Psoas muscle (tissue), 8 donors: Measurements from ENCODE around the gene KDM7A. TPM values are rescaled to one million over a fixed set of nuclear protein-coding genes. Genes with fewer than 3 reads are reported as not detected.

ENCODE experiments used
- ATAC-seq, 4 donors: fragments of 200-7000 bp; cut with Tn5 transposase; one replicate each; pipeline ENCODE4 v1.9.1; 2020; ENCODE audit warnings: moderate library complexity in 3 of 4, mild to moderate bottlenecking in 2 of 4
- DNase-seq, 2 donors: peaks; one replicate each; pipeline ENCODE4 v3.0.0-alpha.2; 2020
- H3K27ac ChIP-seq: fragments of 200-600 bp; one replicate; pipeline ENCODE4 v1.8.0; 2022
- H3K27me3 ChIP-seq, 3 donors: fragments of 200-600 bp in 1 of 3; one replicate each; pipeline versions ENCODE4 v1.6.1 to v1.8.0; 2013 to 2022; ENCODE audit warnings: low read length in 2 of 3, mild to moderate bottlenecking in 2 of 3, moderate library complexity in 1 of 3; ENCODE audit not compliant: insufficient read depth in 3 of 3
- H3K36me3 ChIP-seq, 2 donors: fragments of 200-600 bp in 1 of 2; one replicate each; pipeline versions ENCODE4 v1.6.1 to v1.8.0; 2013 to 2022; ENCODE audit warnings: low read depth in 1 of 2, mild to moderate bottlenecking in 1 of 2, moderate library complexity in 1 of 2; ENCODE audit not compliant: insufficient read depth in 1 of 2
- H3K4me1 ChIP-seq: fragments of 200-600 bp; one replicate; pipeline ENCODE4 v1.8.0; 2022
- H3K4me3 ChIP-seq: fragments of 200-600 bp; one replicate; pipeline ENCODE4 v1.8.0; 2022; ENCODE audit warnings: mild to moderate bottlenecking
- H3K9me3 ChIP-seq: fragments of 200-600 bp; one replicate; pipeline ENCODE4 v1.8.0; 2022
- CTCF ChIP-seq: fragments of 200-600 bp; IDR thresholded peaks from one replicate; pipeline ENCODE4 v1.8.0; 2022; ENCODE audit warnings: antibody characterized with exemption
- WGBS, 3 donors: extraction: QIAGEN DNeasy Blood & Tissue Kit; methylation state at CpG; one replicate each; pipeline versions ENCODE4 v1.1.6 to v1.1.7; 2013; 5-methylcytosine and 5-hydroxymethylcytosine counted together
- intact Hi-C, 2 donors: fragments of 100-400 bp; cut with DNase I; formaldehyde crosslinking; loops; one replicate each; pipeline versions ENCODE4 v1.11.0 to v1.14.2; 2022
- polyA plus RNA-seq, 3 donors: library from polyadenylated mRNA; stranded (reverse); fragments of 200-250 nt; gene quantifications; one replicate each; pipeline ENCODE4 v1.2.3, GENCODE V29; 2013
- total RNA-seq, 4 donors: library from RNA; stranded (reverse); fragmentation: NEBNext Ultra II Directional in 2 of 4; extraction: Animal tissue kit (Norgen Biotek cat#: 25700) in 2 of 4; gene quantifications; one replicate each; pipeline versions ENCODE4 v1.2.1 to v1.2.4, GENCODE V29; 2021 to 2023
- donor health status: healthy with polysubstance abuse.
- donor health status: DM: no; HTN: no; CAD: no; lungs with moderate emphysema.
- donor health status: Bipolar disorder and iron deficiency.
- donor health status: healthy.
- donor health status: DM: yes; HTN: yes; CAD: no.
- donor health status: DM: no; HTN: no; CAD: no.
- donor health status: DM: no; HTN: no; CAD: no.
- donor health status: DM: yes; HTN: yes; CAD: no.

The KDM7A gene
- total and polyA plus RNA-seq, 7 donors = 5.5 to 59.4 (median 27.4) TPM

GRCh38 chr7:140144821-140145220, 32.0 kb downstream of the KDM7A start:
- Histone ChIP-seq H3K36me3 (no peaks in the 10 kb centered on the region), H3K4me3 (no peak overlapping the region), H3K4me1 (peaks cover 25% of the 10 kb centered on the region), H3K9me3 (no peaks in the 10 kb centered on the region), H3K27ac (no peak overlapping the region), H3K27me3 (no peaks in the 10 kb centered on the region)
- DNase-seq (no peak), ATAC-seq (peak in 1 of 4 donors; percentile 17)
- no peak for TF ChIP-seq CTCF
- WGBS, 3 donors = 96 to 100% (median 99%) methylated on average over 2 of the region's 2 CpGs
- intact Hi-C loops = no loop called here

- 34 to 57% (median 41%) methylated on average over 3 of the region's 3 CpGs for WGBS, 3 donors
- peaks cover 18% of the 10 kb centered on the region for H3K4me1 ChIP-seq
- H3K36me3 ChIP-seq = no peaks in the 10 kb centered on the region
- DNase-seq = no peak
- H3K4me3 ChIP-seq = no peak overlapping the region
- H3K27me3 ChIP-seq = no peaks in the 10 kb centered on the region
- no peak for TF ChIP-seq CTCF
- no peak overlapping the region for H3K27ac ChIP-seq
- ATAC-seq = peak in 1 of 4 donors; percentile 49
- H3K9me3 ChIP-seq = no peaks in the 10 kb centered on the region
- intact Hi-C loops = no loop called here
Observed at GRCh38 chr7:140143997-140144396, 32.8 kb downstream of the KDM7A start.

GRCh38 chr7:140142031-140142430, 34.8 kb downstream of the KDM7A start:
- DNase-seq (no peak), ATAC-seq (no peak)
- no peak for TF ChIP-seq CTCF
- Histone ChIP-seq H3K36me3 (peaks cover 0 to 15% of the 10 kb centered on the region in 2 donors), H3K9me3 (no peaks in the 10 kb centered on the region), H3K27ac (no peak overlapping the region), H3K4me3 (no peak overlapping the region), H3K27me3 (no peaks in the 10 kb centered on the region), H3K4me1 (peaks cover 17% of the 10 kb centered on the region)
- intact Hi-C loops = no loop called here

GRCh38 chr7:140141256-140141655, 35.5 kb downstream of the KDM7A start:
- Histone ChIP-seq H3K36me3 (peaks cover 0 to 23% of the 10 kb centered on the region in 2 donors), H3K4me3 (no peak overlapping the region), H3K9me3 (no peaks in the 10 kb centered on the region), H3K27ac (no peak overlapping the region), H3K27me3 (no peaks in the 10 kb centered on the region), H3K4me1 (peaks cover 12% of the 10 kb centered on the region)
- WGBS, 3 donors = 88 to 97% (median 97%) methylated on average over 3 of the region's 3 CpGs
- intact Hi-C loops = no loop called here
- ATAC-seq (no peak), DNase-seq (no peak)
- TF ChIP-seq CTCF = no peak

GRCh38 chr7:140137078-140137477, 39.7 kb downstream of the KDM7A start:
- intact Hi-C loops = no loop called here

More at GRCh38 chr7:140137078-140137477, 39.7 kb downstream of the KDM7A start:
- H3K4me1 ChIP-seq = peaks cover 1% of the 10 kb centered on the region
- ATAC-seq (no peak), DNase-seq (no peak)
- H3K27ac ChIP-seq = no peak overlapping the region
- peaks cover 0 to 39% of the 10 kb centered on the region in 2 donors for H3K36me3 ChIP-seq
- 78 to 85% (median 78%) methylated on average over 2 of the region's 2 CpGs for WGBS, 3 donors
- no peaks in the 10 kb centered on the region for H3K9me3 ChIP-seq
- no peak for TF ChIP-seq CTCF
- no peak overlapping the region for H3K4me3 ChIP-seq
- no peaks in the 10 kb centered on the region for H3K27me3 ChIP-seq
